A549 (cell line): ENCODE results near the gene GORASP1. TPM values are rescaled to one million over a fixed set of nuclear protein-coding genes. Genes with fewer than 3 reads are reported as not detected.

Experiments used
- ATAC-seq, 2 experiments: fragments of 200-7000 bp in 1 of 2; fragments of >200 bp in 1 of 2; cut with Nextera tagmentation in 1 of 2; cut with Tn5 transposase in 1 of 2; 3 replicates each; pipeline versions ENCODE4 v1.8.0 to v1.9.1; 2018 to 2020; ENCODE audit warnings: mild to moderate bottlenecking in 1 of 2, moderate library complexity in 1 of 2
- CTCF ChIA-PET: fragments of 300-600 bp; sonication (Branson Sonifier 250); formaldehyde crosslinking; extraction: SDS; loops from one replicate; lab custom pipeline; 2021; ENCODE audit warnings: antibody characterized with exemption, inconsistent platforms; lab: Yijun Ruan, JAX
- POLR2A ChIA-PET: fragments of 350-600 bp; formaldehyde crosslinking; extraction: SDS; loops from one replicate; lab custom pipeline; 2021; ENCODE audit warnings: antibody characterized with exemption, inconsistent platforms; lab: Yijun Ruan, JAX
- DNase-seq, 2 experiments: peaks; one replicate each; pipeline versions ENCODE4 v3.0.0 to v3.0.0-alpha.2; 2011 to 2016; ENCODE audit warnings: low read depth in 1 of 2, low spot score in 1 of 2
- FAIRE-seq: peaks from 2 replicates; lab custom pipeline; 2011; peaks lifted over from hg19 to GRCh38; lab: Jason Lieb, UNC
- H3K27ac ChIP-seq, 2 experiments: fragments of >200 bp; sonication (Bioruptor Twin); formaldehyde crosslinking; 3 replicates each; pipeline ENCODE4 v1.5.1; 2016 to 2017
- H3K4me1 ChIP-seq: fragments of >200 bp; sonication (Bioruptor Twin); formaldehyde crosslinking; 3 replicates; pipeline ENCODE4 v1.6.1; 2016
- H3K4me2 ChIP-seq: fragments of >200 bp; sonication (Bioruptor Twin); formaldehyde crosslinking; 3 replicates; pipeline ENCODE4 v1.6.1; 2016
- H3K4me3 ChIP-seq: fragments of >200 bp; sonication (Bioruptor Twin); formaldehyde crosslinking; 3 replicates; pipeline ENCODE4 v1.5.1; 2016
- H3K9me3 ChIP-seq: fragments of >200 bp; sonication (Bioruptor Twin); formaldehyde crosslinking; 3 replicates; pipeline ENCODE4 v1.6.1; 2016
- ATOH8 ChIP-seq: fragments of 250-450 bp; sonication (Bioruptor Pico); IDR thresholded peaks from 2 replicates; pipeline ENCODE4 v1.5.0; 2020; ENCODE audit warnings: low read depth, mild to moderate bottlenecking, moderate library complexity
- CEBPB ChIP-seq, 2 experiments: fragments of >200 bp in 1 of 2; sonication (Bioruptor Twin) in 1 of 2; formaldehyde crosslinking in 1 of 2; IDR thresholded peaks; 2 replicates each; pipeline ENCODE4 v1.6.1; 2012 to 2016
- CHD4 ChIP-seq: fragments of 200-600 bp; sonication (generic); IDR thresholded peaks from 2 replicates; pipeline ENCODE4 v1.6.1; 2016; ENCODE audit warnings: antibody characterized with exemption, mild to moderate bottlenecking, borderline replicate concordance
- CTCF ChIP-seq: fragments of >200 bp; sonication (Bioruptor Twin); formaldehyde crosslinking; IDR thresholded peaks from 3 replicates; pipeline ENCODE4 v1.5.1; 2016
- ESRRA ChIP-seq: fragments of 150-350 bp; IDR thresholded peaks from 2 replicates; pipeline ENCODE4 v1.6.1; 2014; ENCODE audit warnings: mild to moderate bottlenecking, low read length, borderline replicate concordance
- FOSB ChIP-seq: fragments of 250-450 bp; sonication (Bioruptor Pico); IDR thresholded peaks from 2 replicates; pipeline ENCODE4 v1.5.0; 2020; ENCODE audit warnings: mild to moderate bottlenecking, moderate library complexity
- HDAC2 ChIP-seq: fragments of 200-600 bp; sonication (generic); IDR thresholded peaks from 2 replicates; pipeline ENCODE4 v1.6.1; 2016
- HES2 ChIP-seq: fragments of >200 bp; sonication (Bioruptor Twin); formaldehyde crosslinking; IDR thresholded peaks from 2 replicates; pipeline ENCODE4 v1.6.1; 2016
- JUNB ChIP-seq: fragments of >200 bp; sonication (Bioruptor Twin); formaldehyde crosslinking; IDR thresholded peaks from 2 replicates; pipeline ENCODE4 v1.6.1; 2016
- KDM5A ChIP-seq: fragments of 200-600 bp; sonication (generic); IDR thresholded peaks from 2 replicates; pipeline ENCODE4 v1.6.1; 2016; ENCODE audit warnings: antibody characterized with exemption, mild to moderate bottlenecking
- MAFK ChIP-seq: fragments of 450-650 bp; IDR thresholded peaks from 2 replicates; pipeline ENCODE4 v1.6.1; 2014; ENCODE audit not compliant: partially characterized antibody
- MAX ChIP-seq: IDR thresholded peaks from 2 replicates; pipeline ENCODE4 v1.6.1; 2012
- MAZ ChIP-seq: fragments of 150-350 bp; IDR thresholded peaks from 2 replicates; pipeline ENCODE4 v1.6.1; 2014; ENCODE audit warnings: antibody characterized with exemption, low read depth, low read length, borderline replicate concordance
- PHF8 ChIP-seq: fragments of 200-600 bp; sonication (generic); IDR thresholded peaks from 2 replicates; pipeline ENCODE4 v1.6.1; 2016; ENCODE audit warnings: low read depth, mild to moderate bottlenecking, antibody characterized with exemption, moderate library complexity, borderline replicate concordance
- POLR2A ChIP-seq: IDR thresholded peaks from 2 replicates; pipeline ENCODE4 v1.6.1; 2012; ENCODE audit warnings: mild to moderate bottlenecking, low read length
- RCOR1 ChIP-seq: fragments of 150-350 bp; IDR thresholded peaks from 2 replicates; pipeline ENCODE4 v1.6.1; 2014; ENCODE audit warnings: antibody characterized with exemption, low read length, low read depth
- RFX5 ChIP-seq: fragments of 450-650 bp; IDR thresholded peaks from 2 replicates; pipeline ENCODE4 v1.7.1; 2014; ENCODE audit warnings: antibody characterized with exemption, mild to moderate bottlenecking, moderate library complexity
- RNF2 ChIP-seq: fragments of 200-600 bp; sonication (generic); IDR thresholded peaks from 2 replicates; pipeline ENCODE4 v1.6.1; 2016; ENCODE audit warnings: low read depth, mild to moderate bottlenecking, antibody characterized with exemption, moderate library complexity, borderline replicate concordance
- TP53 ChIP-seq: fragments of 250-450 bp; sonication (Bioruptor Pico); IDR thresholded peaks from 2 replicates; pipeline ENCODE4 v1.5.0; 2021; ENCODE audit warnings: mild to moderate bottlenecking, moderate library complexity
- ZNF302 ChIP-seq: fragments of 250-450 bp; sonication (Bioruptor Pico); IDR thresholded peaks from 2 replicates; pipeline ENCODE4 v1.9.0; 2021; ENCODE audit warnings: inconsistent platforms, mild to moderate bottlenecking, moderate library complexity
- WGBS: methylation state at CpG from one replicate; pipeline ENCODE4 v1.1.6; 2017; ENCODE audit errors: missing lambda C conversion rate; 5-methylcytosine and 5-hydroxymethylcytosine counted together
- polyA plus RNA-seq, 4 experiments: library from polyadenylated mRNA; depleted of rRNA in 3 of 4; stranded (reverse); fragments of >200 nt; fragmentation: RNase III in 1 of 4; extraction: RNeasy Plus Mini Kit Qiagen cat#74134 plus additional on column Dnase treatment in 1 of 4; gene quantifications; 2 replicates in 3 of 4; 3 replicates in 1 of 4; pipeline ENCODE4 v1.2.3, GENCODE V29; 2011 to 2017
- TF ChIP-seq, protein P1 (sequence below): fragments of 450-650 bp; IDR thresholded peaks from 2 replicates; pipeline ENCODE4 v1.6.1; 2014; ENCODE audit warnings: antibody characterized with exemption
- TF ChIP-seq, protein P2 (sequence below): fragments of 150-350 bp; IDR thresholded peaks from 2 replicates; pipeline ENCODE4 v1.6.1; 2014; ENCODE audit warnings: low read depth, mild to moderate bottlenecking, low read length

Gene GORASP1
- polyA plus RNA-seq, 2 of the 4 experiments (the other 2 are of a cell fraction) = 30.3 to 32.3 TPM

GRCh38 chr3:39106851-39107387 is 508 bp downstream of the GORASP1 start:
- CTCF ChIA-PET = interaction anchor here (0.7 to 14.1 kb wide), 14 partner anchors 11 to 183 kb away, joined by 3 to 164 read pairs (median 3); no protein-coding TSS in a partner anchor
- POLR2A ChIA-PET = interaction anchor here (1.4 kb wide), 3 partner anchors 19 to 181 kb away, joined by 4 to 8 read pairs (median 5); no protein-coding TSS in a partner anchor
- WGBS = 4% methylated on average over 24 of the region's 55 CpGs
- 0 out of 2 replicates have a peak, but pooled peaks have one; percentile 3 for TF ChIP-seq MAX
- no peak for TF ChIP-seq RNF2
- TF ChIP-seq CEBPB (IDR thresholded peaks at IDR 0.05) = no peak
- no peak for TF ChIP-seq FOSB (CRISPR knock-in tag)
- TF ChIP-seq, all 56 proteins: peak for 1
- FAIRE-seq (no peak), DNase-seq (peak; percentile 48 to 70), ATAC-seq (peak; percentile 67 to 68)
- Histone ChIP-seq H3K4me2 (peak overlapping the region; percentile 98), H3K9me3 (no peaks in the 10 kb centered on the region), H3K4me1 (peaks cover 13% of the 10 kb centered on the region; the same call in 2 of the 3 replicates), H3K27ac (peak overlapping the region; percentile 92 to 95), H3K4me3 (peak overlapping the region; percentile 83)

GRCh38 chr3:39106281-39106811 is 1.1 kb downstream of the GORASP1 start:
- DNase-seq = no peak
- TF ChIP-seq MAZ (no peak), PHF8 (no peak), KDM5A (no peak), MAFK (no peak)
- TF ChIP-seq, protein P1, sequence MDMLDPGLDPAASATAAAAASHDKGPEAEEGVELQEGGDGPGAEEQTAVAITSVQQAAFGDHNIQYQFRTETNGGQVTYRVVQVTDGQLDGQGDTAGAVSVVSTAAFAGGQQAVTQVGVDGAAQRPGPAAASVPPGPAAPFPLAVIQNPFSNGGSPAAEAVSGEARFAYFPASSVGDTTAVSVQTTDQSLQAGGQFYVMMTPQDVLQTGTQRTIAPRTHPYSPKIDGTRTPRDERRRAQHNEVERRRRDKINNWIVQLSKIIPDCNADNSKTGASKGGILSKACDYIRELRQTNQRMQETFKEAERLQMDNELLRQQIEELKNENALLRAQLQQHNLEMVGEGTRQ = no peak
- 33% methylated on average over 16 of the region's 16 CpGs for whole genome bisulfite sequencing
- CTCF ChIA-PET = interaction anchor here (0.7 to 14.1 kb wide), 9 partner anchors 11 to 184 kb away, joined by 3 to 164 read pairs (median 3); no protein-coding TSS in a partner anchor
- Histone ChIP-seq H3K4me3 (peak overlapping the region; percentile 83), H3K27ac (peak overlapping the region; percentile 92 to 95), H3K4me2 (peak overlapping the region; percentile 98), H3K9me3 (no peaks in the 10 kb centered on the region), H3K4me1 (peaks cover 13% of the 10 kb centered on the region; the same call in 2 of the 3 replicates)
- no peak for FAIRE-seq
- no peak for ATAC-seq
- POLR2A ChIA-PET = no interaction called here

GRCh38 chr3:39105687-39106063 is 1.8 kb downstream of the GORASP1 start:
- DNase-seq (no peak), FAIRE-seq (no peak), ATAC-seq (no peak)
- peak overlapping the region; percentile 98 for H3K4me2 ChIP-seq
- peaks cover 13% of the 10 kb centered on the region; the same call in 2 of the 3 replicates for H3K4me1 ChIP-seq
- ChIA-PET POLR2A (no interaction called here), CTCF (interaction anchor here (1.1 to 14.1 kb wide), 7 partner anchors 12 to 184 kb away, joined by 3 to 164 read pairs (median 3); no protein-coding TSS in a partner anchor)
- TF ChIP-seq MAFK (no peak), JUNB (no peak), ESRRA (no peak), KDM5A (no peak), CEBPB (IDR thresholded peaks at IDR 0.05) (no peak), RCOR1 (no peak), CHD4 (no peak), HES2 (no peak), HDAC2 (no peak), CTCF (no peak), POLR2A (no peak), ATOH8 (CRISPR knock-in tag) (no peak), ZNF302 (CRISPR knock-in tag) (no peak), RFX5 (no peak), TP53 (CRISPR knock-in tag) (no peak)
- TF ChIP-seq, protein P1 = no peak
- TF ChIP-seq, protein P2, sequence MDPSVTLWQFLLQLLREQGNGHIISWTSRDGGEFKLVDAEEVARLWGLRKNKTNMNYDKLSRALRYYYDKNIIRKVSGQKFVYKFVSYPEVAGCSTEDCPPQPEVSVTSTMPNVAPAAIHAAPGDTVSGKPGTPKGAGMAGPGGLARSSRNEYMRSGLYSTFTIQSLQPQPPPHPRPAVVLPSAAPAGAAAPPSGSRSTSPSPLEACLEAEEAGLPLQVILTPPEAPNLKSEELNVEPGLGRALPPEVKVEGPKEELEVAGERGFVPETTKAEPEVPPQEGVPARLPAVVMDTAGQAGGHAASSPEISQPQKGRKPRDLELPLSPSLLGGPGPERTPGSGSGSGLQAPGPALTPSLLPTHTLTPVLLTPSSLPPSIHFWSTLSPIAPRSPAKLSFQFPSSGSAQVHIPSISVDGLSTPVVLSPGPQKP = no peak
- 82% methylated on average over 3 of the region's 3 CpGs for WGBS
- H3K4me3 ChIP-seq = no peak overlapping the region
- no peak overlapping the region for H3K27ac ChIP-seq
- H3K9me3 ChIP-seq = no peaks in the 10 kb centered on the region
